ENCODE data around the gene TCFL5.

DNA sequence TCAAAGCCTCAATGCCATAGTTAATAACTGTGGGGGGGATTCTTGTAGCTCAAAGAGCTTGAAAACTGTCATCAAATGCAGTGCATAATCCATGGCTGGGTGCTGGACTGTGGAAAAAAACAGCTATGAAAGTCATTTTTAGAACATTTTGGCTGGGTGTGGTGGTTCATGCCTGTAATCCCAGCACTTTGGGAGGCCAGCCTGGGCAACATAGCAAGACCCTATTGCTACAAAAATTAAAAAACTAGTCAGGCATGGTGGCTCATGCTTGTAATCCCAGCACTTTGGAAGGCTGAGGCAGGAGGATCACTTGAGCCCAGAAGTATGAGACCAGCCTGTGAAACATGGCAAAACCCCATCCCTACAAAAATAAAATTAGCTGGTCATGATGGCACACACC lies 12.2 kb downstream of the TCFL5 start:
- TF ChIP-seq POLR2AphosphoS5 (IDR thresholded peaks at IDR 0.05), result no peak
- TF ChIP-seq, protein P1, sequence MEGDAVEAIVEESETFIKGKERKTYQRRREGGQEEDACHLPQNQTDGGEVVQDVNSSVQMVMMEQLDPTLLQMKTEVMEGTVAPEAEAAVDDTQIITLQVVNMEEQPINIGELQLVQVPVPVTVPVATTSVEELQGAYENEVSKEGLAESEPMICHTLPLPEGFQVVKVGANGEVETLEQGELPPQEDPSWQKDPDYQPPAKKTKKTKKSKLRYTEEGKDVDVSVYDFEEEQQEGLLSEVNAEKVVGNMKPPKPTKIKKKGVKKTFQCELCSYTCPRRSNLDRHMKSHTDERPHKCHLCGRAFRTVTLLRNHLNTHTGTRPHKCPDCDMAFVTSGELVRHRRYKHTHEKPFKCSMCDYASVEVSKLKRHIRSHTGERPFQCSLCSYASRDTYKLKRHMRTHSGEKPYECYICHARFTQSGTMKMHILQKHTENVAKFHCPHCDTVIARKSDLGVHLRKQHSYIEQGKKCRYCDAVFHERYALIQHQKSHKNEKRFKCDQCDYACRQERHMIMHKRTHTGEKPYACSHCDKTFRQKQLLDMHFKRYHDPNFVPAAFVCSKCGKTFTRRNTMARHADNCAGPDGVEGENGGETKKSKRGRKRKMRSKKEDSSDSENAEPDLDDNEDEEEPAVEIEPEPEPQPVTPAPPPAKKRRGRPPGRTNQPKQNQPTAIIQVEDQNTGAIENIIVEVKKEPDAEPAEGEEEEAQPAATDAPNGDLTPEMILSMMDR (IDR thresholded peaks at IDR 0.05), result no peak
- TF ChIP-seq POLR2A (IDR thresholded peaks at IDR 0.05), result no peak
- TF ChIP-seq EP300 (IDR thresholded peaks at IDR 0.05), result no peak
